Measurements from ENCODE around the gene PIMREG. TPM values are rescaled to one million over a fixed set of nuclear protein-coding genes. Genes with fewer than 3 reads are reported as not detected.

PIMREG gene
- total and polyA plus RNA-seq, 7 experiments from 2014 or later, result 0.12 to 18.6 (median 0.48) TPM; not detected in 3

DNA sequence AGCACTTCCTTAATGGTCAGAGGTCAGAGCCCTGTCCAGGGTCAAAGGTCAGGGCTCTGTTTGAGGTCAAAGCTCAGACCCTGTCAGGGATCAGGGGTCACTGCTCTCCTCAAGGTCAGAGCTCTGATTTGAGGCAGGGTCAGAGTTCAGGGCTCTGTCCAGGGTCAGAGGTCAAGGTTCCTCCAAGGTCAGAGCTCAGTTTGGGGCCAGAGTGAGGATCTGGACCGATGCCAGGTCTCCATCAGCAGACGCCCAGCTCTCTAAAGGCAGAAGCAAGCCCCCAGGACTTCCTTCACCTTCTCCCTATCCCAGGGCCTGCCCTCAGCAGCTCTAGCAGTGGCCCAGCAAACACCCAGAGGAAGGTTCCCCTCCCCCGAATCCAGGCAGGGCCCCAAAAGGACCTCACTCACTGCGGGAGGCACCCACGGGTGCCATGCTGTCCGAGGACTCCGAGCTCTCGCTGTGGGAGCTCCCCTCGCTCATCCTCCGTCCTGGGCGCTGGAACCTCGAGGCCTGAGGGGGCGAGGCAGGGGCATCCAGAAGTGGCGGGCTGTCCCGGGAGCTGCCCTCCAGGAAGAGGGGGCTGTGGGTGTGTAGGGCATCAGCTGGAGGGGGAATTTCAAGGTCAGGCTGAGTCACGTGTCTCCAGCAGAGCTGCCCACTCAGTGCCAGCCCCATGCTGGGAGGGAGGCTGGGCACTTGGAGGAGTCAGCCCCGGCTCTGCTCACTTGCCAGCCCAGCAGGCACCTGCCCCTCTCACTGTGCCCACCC, 26.7 kb downstream of the PIMREG start:
- Mint-ChIP-seq H3K9me3 (peaks cover 0 to 3% (median 0%) of the 10 kb centered on the region in 11 donors), H3K4me1 (peaks cover 1 to 6% (median 4%) of the 10 kb centered on the region in 7 donors), H3K27me3 (peaks cover 0 to 6% (median 3%) of the 10 kb centered on the region in 5 donors), H3K36me3 (no peaks in the 10 kb centered on the region), H3K27ac (no peak overlapping the region), H3K4me3 (no peak overlapping the region)
- no peaks in the 10 kb centered on the region for H3K9me3 ChIP-seq (ENCODE audit: control insufficient read depth in 2 of 3, low read length in 3 of 3)
- intact Hi-C loops (cut with micrococcal nuclease), result no loop called here
- H3K36me3 ChIP-seq (ENCODE audit: control insufficient read depth in 2 of 3, insufficient read depth in 3 of 3, low read length in 3 of 3), result no peaks in the 10 kb centered on the region
- no peak for DNase-seq
- no peaks in the 10 kb centered on the region for H3K27me3 ChIP-seq (ENCODE audit: control insufficient read depth in 2 of 2, insufficient read depth in 2 of 2, low read length in 2 of 2)
- POLR2A ChIA-PET, result no interaction called here
- H3K4me3 ChIP-seq (ENCODE audit: low read length), result no peak overlapping the region
- CTCF ChIA-PET, result interaction anchor here (0.6 to 0.9 kb wide), 2 partner anchors 35 to 170 kb away, joined by 3 read pairs; partner anchors contain the start of gene TXNDC17
- ATAC-seq, result no peak
- H3K27ac ChIP-seq (ENCODE audit: low read depth, low read length), result no peak overlapping the region
- H3K4me1 ChIP-seq (ENCODE audit: control insufficient read depth in 2 of 2, insufficient read depth in 2 of 2, low read length in 2 of 2), result no peaks in the 10 kb centered on the region

DNA sequence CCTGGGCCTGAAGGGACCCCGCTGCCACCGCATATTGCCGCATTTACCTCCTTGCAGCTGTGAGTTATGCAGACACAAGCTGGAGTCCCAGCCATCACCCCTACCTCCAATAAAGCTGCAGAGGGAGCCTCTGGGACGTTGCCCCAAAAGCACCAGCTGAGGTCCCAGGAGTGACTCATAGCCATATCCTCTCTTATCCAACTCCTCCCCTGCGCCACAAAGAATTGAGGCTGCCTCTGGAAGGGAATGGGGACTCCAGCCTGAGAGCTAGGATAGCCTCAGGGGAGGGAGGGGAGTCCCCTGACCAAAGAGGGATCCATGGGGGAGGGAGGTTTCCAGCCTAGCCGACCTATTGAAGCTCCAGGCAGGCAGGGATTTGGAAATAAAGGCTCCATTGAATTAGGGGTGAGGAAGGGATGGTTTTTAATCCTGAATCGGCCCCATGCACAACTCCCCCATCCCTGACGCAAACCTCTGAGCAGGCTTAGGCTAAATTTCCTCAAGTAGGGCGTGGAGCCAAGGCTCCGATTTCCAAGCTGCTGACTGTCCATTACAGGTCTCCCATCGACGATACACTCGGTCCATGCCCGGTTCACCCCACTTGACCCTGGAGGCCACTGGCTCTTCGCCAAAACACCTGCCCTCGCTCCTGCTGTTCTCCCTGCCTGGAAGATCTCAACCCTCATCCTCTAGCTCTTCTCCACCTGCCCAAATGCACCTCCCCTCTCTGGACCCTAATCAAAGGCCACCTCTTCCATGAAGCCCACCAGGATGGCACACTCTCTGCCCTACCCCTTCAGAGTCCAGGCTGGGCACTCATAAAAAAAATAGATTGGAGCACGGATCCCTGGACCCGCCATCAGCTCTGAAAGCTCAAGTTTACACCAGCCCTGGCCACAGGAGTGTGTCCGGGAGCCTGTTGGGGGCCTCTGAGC, 27.5 kb downstream of the PIMREG start:
- H3K36me3 Mint-ChIP-seq, result no peaks in the 10 kb centered on the region
- no peak overlapping the region for H3K27ac Mint-ChIP-seq
- Histone ChIP-seq H3K4me3 (ENCODE audit: low read length) (no peak overlapping the region), H3K27ac (ENCODE audit: low read depth, low read length) (no peak overlapping the region), H3K36me3 (ENCODE audit: control insufficient read depth in 2 of 3, insufficient read depth in 3 of 3, low read length in 3 of 3) (no peaks in the 10 kb centered on the region), H3K27me3 (ENCODE audit: control insufficient read depth in 2 of 2, insufficient read depth in 2 of 2, low read length in 2 of 2) (no peaks in the 10 kb centered on the region), H3K9me3 (ENCODE audit: control insufficient read depth in 2 of 3, low read length in 3 of 3) (no peaks in the 10 kb centered on the region), H3K4me1 (ENCODE audit: control insufficient read depth in 2 of 2, insufficient read depth in 2 of 2, low read length in 2 of 2) (no peaks in the 10 kb centered on the region)
- POLR2A ChIA-PET, result no interaction called here
- H3K4me3 Mint-ChIP-seq, result no peak overlapping the region
- CTCF ChIA-PET, result interaction anchor here (0.6 to 1.3 kb wide), 4 partner anchors 12 to 866 kb away, joined by 3 to 4 read pairs (median 3); partner anchors contain the start of gene TXNDC17
- peaks cover 0 to 6% (median 0%) of the 10 kb centered on the region in 5 donors for H3K27me3 Mint-ChIP-seq
- H3K4me1 Mint-ChIP-seq, result peaks cover 1 to 6% (median 4%) of the 10 kb centered on the region in 7 donors
- no peak for ATAC-seq
- no peak for DNase-seq
- intact Hi-C loops (cut with micrococcal nuclease), result loop anchor here (2.0 kb wide), 3 partner anchors 169 to 229 kb away; partner anchors contain the start of genes KIAA0753 (in 1 of the 2) and TXNDC17 (in 1 of the 2)
- peaks cover 0 to 3% (median 0%) of the 10 kb centered on the region in 11 donors for H3K9me3 Mint-ChIP-seq

DNA sequence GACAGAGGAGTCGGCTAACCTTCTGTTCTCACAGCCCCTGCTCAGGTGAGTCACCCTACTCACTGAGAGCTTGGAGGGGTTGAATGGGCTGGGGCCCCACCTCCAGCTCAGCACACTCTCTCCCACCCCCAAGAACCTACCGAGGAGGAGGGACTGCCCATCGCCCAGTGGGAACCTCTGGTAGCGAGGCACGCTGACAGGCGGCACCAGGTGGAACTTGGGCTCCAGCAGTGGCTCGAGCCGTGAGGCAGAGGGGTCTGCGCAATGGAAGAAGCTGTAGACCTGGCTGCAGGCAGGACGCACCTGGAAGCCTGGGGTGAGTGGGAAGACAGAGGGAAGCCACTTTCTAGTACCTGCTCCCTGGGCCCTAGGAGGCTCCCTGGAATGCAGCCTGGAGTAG, 28.3 kb downstream of the PIMREG start:
- ATAC-seq, result no peak
- Mint-ChIP-seq H3K4me3 (no peak overlapping the region), H3K36me3 (no peaks in the 10 kb centered on the region), H3K27me3 (peaks cover 0 to 6% (median 0%) of the 10 kb centered on the region in 5 donors), H3K9me3 (peaks cover 0 to 3% (median 0%) of the 10 kb centered on the region in 11 donors), H3K4me1 (peaks cover 1 to 6% (median 4%) of the 10 kb centered on the region in 7 donors), H3K27ac (no peak overlapping the region)
- POLR2A ChIA-PET, result no interaction called here
- Histone ChIP-seq H3K9me3 (ENCODE audit: control insufficient read depth in 2 of 3, low read length in 3 of 3) (no peaks in the 10 kb centered on the region), H3K4me1 (ENCODE audit: control insufficient read depth in 2 of 2, insufficient read depth in 2 of 2, low read length in 2 of 2) (no peaks in the 10 kb centered on the region), H3K36me3 (ENCODE audit: control insufficient read depth in 2 of 3, insufficient read depth in 3 of 3, low read length in 3 of 3) (no peaks in the 10 kb centered on the region), H3K27ac (ENCODE audit: low read depth, low read length) (no peak overlapping the region), H3K4me3 (ENCODE audit: low read length) (no peak overlapping the region), H3K27me3 (ENCODE audit: control insufficient read depth in 2 of 2, insufficient read depth in 2 of 2, low read length in 2 of 2) (no peaks in the 10 kb centered on the region)
- CTCF ChIA-PET, result interaction anchor here (0.6 to 1.3 kb wide), 6 partner anchors 11 to 283 kb away, joined by 3 to 4 read pairs (median 3); no protein-coding TSS in a partner anchor
- intact Hi-C loops (cut with micrococcal nuclease), result loop anchor here (2.0 kb wide), 3 partner anchors 168 to 228 kb away; partner anchors contain the start of genes KIAA0753 (in 1 of the 2) and TXNDC17 (in 1 of the 2)
- no peak for DNase-seq

DNA sequence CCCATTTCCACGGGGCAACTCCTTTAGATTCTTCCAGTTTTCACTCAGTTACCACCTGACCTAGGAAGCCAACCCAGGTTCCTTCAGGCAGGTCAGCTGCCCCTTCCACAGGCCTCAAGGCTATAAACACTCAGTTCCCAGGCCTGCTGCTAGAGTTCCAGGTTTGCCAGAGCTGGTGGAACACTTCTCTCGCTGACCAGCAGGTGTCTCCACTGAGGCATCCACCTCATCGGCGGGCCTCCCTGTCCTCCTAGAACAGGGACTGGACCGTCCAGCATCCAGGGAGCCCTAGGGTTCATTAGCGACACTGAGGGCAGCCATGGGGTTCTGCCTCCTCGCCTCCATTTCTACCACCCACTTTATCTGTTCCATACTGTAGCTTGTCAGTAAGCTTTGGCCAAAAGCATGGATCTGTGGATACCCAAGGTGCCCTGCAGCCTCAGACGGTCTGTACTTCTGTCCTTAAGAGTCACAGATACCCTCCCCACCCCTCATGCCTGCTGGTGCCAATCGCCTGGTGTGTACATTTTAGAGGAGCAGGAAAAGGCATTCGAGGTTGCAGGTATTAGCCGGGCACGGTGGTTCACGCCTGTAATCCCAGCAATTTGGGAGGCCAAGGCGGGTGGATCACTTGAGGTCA, 29.0 kb downstream of the PIMREG start:
- Mint-ChIP-seq H3K4me1 (peaks cover 1 to 6% (median 4%) of the 10 kb centered on the region in 7 donors), H3K4me3 (no peak overlapping the region), H3K36me3 (no peaks in the 10 kb centered on the region), H3K27ac (peak overlapping the region in 3 of 9 donors; percentile 22 to 62 (median 47)), H3K9me3 (peaks cover 0 to 1% (median 0%) of the 10 kb centered on the region in 11 donors), H3K27me3 (peaks cover 0 to 6% (median 0%) of the 10 kb centered on the region in 5 donors)
- Histone ChIP-seq H3K27me3 (ENCODE audit: control insufficient read depth in 2 of 2, insufficient read depth in 2 of 2, low read length in 2 of 2) (no peaks in the 10 kb centered on the region), H3K9me3 (ENCODE audit: control insufficient read depth in 2 of 3, low read length in 3 of 3) (no peaks in the 10 kb centered on the region), H3K4me1 (ENCODE audit: control insufficient read depth in 2 of 2, insufficient read depth in 2 of 2, low read length in 2 of 2) (no peaks in the 10 kb centered on the region), H3K27ac (ENCODE audit: low read depth, low read length) (no peak overlapping the region), H3K4me3 (ENCODE audit: low read length) (no peak overlapping the region), H3K36me3 (ENCODE audit: control insufficient read depth in 2 of 3, insufficient read depth in 3 of 3, low read length in 3 of 3) (no peaks in the 10 kb centered on the region)
- intact Hi-C loops (cut with micrococcal nuclease), result loop anchor here (2.0 kb wide), 3 partner anchors 168 to 228 kb away; partner anchors contain the start of genes KIAA0753 (in 1 of the 2) and TXNDC17 (in 1 of the 2)
- peak; percentile 16 to 68 (median 57) for DNase-seq
- ChIA-PET POLR2A (no interaction called here), CTCF (interaction anchor here (0.6 to 1.4 kb wide), 11 partner anchors 11 to 980 kb away, joined by 3 to 5 read pairs (median 3); partner anchors contain the start of gene PIMREG)
- ATAC-seq, result peak; percentile 85

DNA sequence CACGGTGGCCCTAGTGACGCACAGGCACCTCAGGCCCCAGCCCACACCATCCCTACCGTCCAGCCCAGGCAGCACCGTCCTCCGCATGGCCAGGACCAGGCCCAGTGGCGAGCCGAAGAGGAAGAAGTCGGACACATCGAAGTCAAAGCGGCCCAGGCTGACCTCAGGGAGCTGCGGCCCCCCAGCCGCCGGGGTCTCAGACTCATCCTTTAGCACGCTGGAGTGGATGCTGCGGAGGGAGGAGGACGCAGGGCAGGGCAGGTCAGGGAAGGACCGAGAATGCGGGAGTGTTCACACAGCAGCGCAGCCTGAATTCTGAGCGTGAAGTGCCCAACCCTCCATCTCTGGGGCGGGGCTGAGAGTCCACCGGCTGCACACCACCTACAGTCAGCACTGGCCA, 30.1 kb downstream of the PIMREG start:
- H3K27ac Mint-ChIP-seq, result no peak overlapping the region
- POLR2A ChIA-PET, result no interaction called here
- H3K4me3 Mint-ChIP-seq, result no peak overlapping the region
- CTCF ChIA-PET, result interaction anchor here (1.0 to 1.4 kb wide), 2 partner anchors 18 to 21 kb away, joined by 3 to 5 read pairs; no protein-coding TSS in a partner anchor
- H3K4me3 ChIP-seq (ENCODE audit: low read length), result no peak overlapping the region
- DNase-seq, result no peak
- intact Hi-C loops (cut with micrococcal nuclease), result no loop called here
- no peaks in the 10 kb centered on the region for H3K27me3 ChIP-seq (ENCODE audit: control insufficient read depth in 2 of 2, insufficient read depth in 2 of 2, low read length in 2 of 2)
- H3K27me3 Mint-ChIP-seq, result peaks cover 0 to 3% (median 0%) of the 10 kb centered on the region in 5 donors
- H3K9me3 ChIP-seq (ENCODE audit: control insufficient read depth in 2 of 3, low read length in 3 of 3), result no peaks in the 10 kb centered on the region
- peaks cover 0 to 1% (median 0%) of the 10 kb centered on the region in 11 donors for H3K9me3 Mint-ChIP-seq
- H3K27ac ChIP-seq (ENCODE audit: low read depth, low read length), result no peak overlapping the region
- peaks cover 1 to 5% (median 4%) of the 10 kb centered on the region in 7 donors for H3K4me1 Mint-ChIP-seq
- H3K36me3 Mint-ChIP-seq, result no peaks in the 10 kb centered on the region
- H3K36me3 ChIP-seq (ENCODE audit: control insufficient read depth in 2 of 3, insufficient read depth in 3 of 3, low read length in 3 of 3), result no peaks in the 10 kb centered on the region
- H3K4me1 ChIP-seq (ENCODE audit: control insufficient read depth in 2 of 2, insufficient read depth in 2 of 2, low read length in 2 of 2), result no peaks in the 10 kb centered on the region
- no peak for ATAC-seq

DNA sequence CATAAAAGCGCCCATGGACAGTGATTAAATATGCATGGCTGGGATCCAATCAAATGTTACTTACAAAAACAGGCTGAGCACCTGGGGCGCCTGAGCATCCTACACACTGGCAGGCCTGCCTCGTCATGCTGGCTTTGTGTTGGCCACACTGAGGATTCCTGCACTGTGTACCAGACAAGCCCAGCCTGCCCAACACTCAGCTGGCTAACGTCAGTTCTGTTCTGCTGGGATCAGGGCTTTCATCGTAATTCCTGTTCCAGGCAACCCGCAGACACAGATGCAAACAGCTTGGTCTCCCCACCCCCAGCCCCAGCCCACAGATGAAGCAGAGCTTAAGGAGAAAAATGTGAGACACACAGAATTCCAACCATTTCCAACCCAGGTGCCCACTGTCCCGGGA, 30.7 kb downstream of the PIMREG start:
- Histone ChIP-seq H3K27me3 (ENCODE audit: control insufficient read depth in 2 of 2, insufficient read depth in 2 of 2, low read length in 2 of 2) (no peaks in the 10 kb centered on the region), H3K4me1 (ENCODE audit: control insufficient read depth in 2 of 2, insufficient read depth in 2 of 2, low read length in 2 of 2) (no peaks in the 10 kb centered on the region), H3K27ac (ENCODE audit: low read depth, low read length) (no peak overlapping the region), H3K9me3 (ENCODE audit: control insufficient read depth in 2 of 3, low read length in 3 of 3) (no peaks in the 10 kb centered on the region), H3K36me3 (ENCODE audit: control insufficient read depth in 2 of 3, insufficient read depth in 3 of 3, low read length in 3 of 3) (no peaks in the 10 kb centered on the region), H3K4me3 (ENCODE audit: low read length) (no peak overlapping the region)
- Mint-ChIP-seq H3K27ac (no peak overlapping the region), H3K27me3 (no peaks in the 10 kb centered on the region), H3K4me1 (peaks cover 0 to 5% (median 4%) of the 10 kb centered on the region in 7 donors), H3K9me3 (peaks cover 0 to 1% (median 0%) of the 10 kb centered on the region in 11 donors), H3K36me3 (no peaks in the 10 kb centered on the region), H3K4me3 (no peak overlapping the region)
- intact Hi-C loops (cut with micrococcal nuclease), result no loop called here
- ChIA-PET CTCF (interaction anchor here (1.0 kb wide), 1 partner anchor 17 kb away, joined by 3 read pairs; no protein-coding TSS in a partner anchor), POLR2A (no interaction called here)
- DNase-seq, result no peak
- no peak for ATAC-seq
